BJ (cell line): Measurements from ENCODE around the gene FNDC3B. TPM values are rescaled to one million over a fixed set of nuclear protein-coding genes. Genes with fewer than 3 reads are reported as not detected.
"Not testable (repeated sequence)": the region's sequence is repeated elsewhere in the genome, so short reads cannot be mapped to it uniquely, and the experiment has no call there.

Experiments
- CTCF ChIA-PET: fragments of 350-600 bp; formaldehyde crosslinking; extraction: SDS; loops from one replicate; lab custom pipeline; 2021; ENCODE audit warnings: antibody characterized with exemption, inconsistent platforms; lab: Yijun Ruan, JAX
- POLR2A ChIA-PET: fragments of 300-600 bp; sonication (Branson Sonifier 250); formaldehyde crosslinking; extraction: SDS; loops from one replicate; lab custom pipeline; 2021; ENCODE audit warnings: antibody characterized with exemption; lab: Charles Lee
- DNase-seq: peaks from one replicate; pipeline ENCODE4 v3.0.0-alpha.2; 2011; ENCODE audit warnings: low read depth
- H3K27me3 ChIP-seq: 2 replicates; pipeline ENCODE4 v1.6.0; 2011; ENCODE audit warnings: low read length; ENCODE audit not compliant: control insufficient read depth, insufficient read depth
- H3K36me3 ChIP-seq: 2 replicates; pipeline ENCODE4 v1.5.1; 2011; ENCODE audit warnings: low read length; ENCODE audit not compliant: control insufficient read depth, insufficient read depth
- H3K4me3 ChIP-seq: 2 replicates; pipeline ENCODE4 v1.5.1; 2011; ENCODE audit warnings: low read depth, mild to moderate bottlenecking, control low read depth, low read length
- CTCF ChIP-seq: IDR thresholded peaks from 2 replicates; pipeline ENCODE4 v1.5.1; 2011; ENCODE audit warnings: low read depth, mild to moderate bottlenecking, control low read depth, inconsistent platforms, low read length, moderate library complexity; ENCODE audit not compliant: insufficient read depth
- polyA plus RNA-seq: library from polyadenylated mRNA; depleted of rRNA; stranded (reverse); fragments of >200 nt; gene quantifications from 2 replicates; pipeline ENCODE4 v1.2.3, GENCODE V29; 2011

FNDC3B gene
- polyA plus RNA-seq, 1 experiment = 28.6 TPM

GRCh38 chr3:172364374-172365027 is 325.1 kb downstream of the FNDC3B start:
- Histone ChIP-seq H3K27me3 (no peaks in the 10 kb centered on the region), H3K4me3 (no peak overlapping the region), H3K36me3 (peaks cover 9% of the 10 kb centered on the region)
- no peak for DNase-seq
- CTCF ChIA-PET = no interaction called here
- POLR2A ChIA-PET = no interaction called here
- TF ChIP-seq CTCF = no peak

- Histone ChIP-seq H3K4me3 (no peak overlapping the region), H3K27me3 (no peaks in the 10 kb centered on the region), H3K36me3 (peaks cover 10% of the 10 kb centered on the region)
- CTCF ChIA-PET = interaction anchor here (1.4 kb wide), 1 partner anchor 301 kb away, joined by 4 read pairs; no protein-coding TSS in a partner anchor
- TF ChIP-seq CTCF = no peak
- POLR2A ChIA-PET = no interaction called here
- no peak for DNase-seq
Measured at GRCh38 chr3:172365028-172365567, 325.7 kb downstream of the FNDC3B start.

- POLR2A ChIA-PET = no interaction called here
- DNase-seq = peak; percentile 16
Measured at GRCh38 chr3:172367205-172368105, 328.1 kb downstream of the FNDC3B start.

GRCh38 chr3:172368556-172368955 is 329.2 kb downstream of the FNDC3B start:
- DNase-seq, H3K27me3 ChIP-seq, POLR2A ChIA-PET, H3K4me3 ChIP-seq: not testable (repeated sequence)
- H3K36me3 ChIP-seq = peaks cover 12% of the 10 kb centered on the region
- CTCF ChIA-PET = interaction anchor here (0.6 to 1.5 kb wide), 3 partner anchors 10 to 613 kb away, joined by 3 to 4 read pairs (median 3); no protein-coding TSS in a partner anchor

More at GRCh38 chr3:172367205-172368105, 328.1 kb downstream of the FNDC3B start:
- Histone ChIP-seq H3K27me3 (no peaks in the 10 kb centered on the region), H3K36me3 (peaks cover 12% of the 10 kb centered on the region), H3K4me3 (no peak overlapping the region)
- TF ChIP-seq CTCF = no peak
- CTCF ChIA-PET = interaction anchor here (1.1 to 1.4 kb wide), 2 partner anchors 13 to 27 kb away, joined by 3 to 4 read pairs; no protein-coding TSS in a partner anchor

GRCh38 chr3:172369590-172370259 is 330.3 kb downstream of the FNDC3B start:
- ChIA-PET CTCF (interaction anchor here (1.5 kb wide), 1 partner anchor 11 kb away, joined by 3 read pairs; no protein-coding TSS in a partner anchor), POLR2A (no interaction called here)
- no peak for TF ChIP-seq CTCF
- no peak overlapping the region for H3K4me3 ChIP-seq
- no peaks in the 10 kb centered on the region for H3K27me3 ChIP-seq
- H3K36me3 ChIP-seq = peaks cover 13% of the 10 kb centered on the region
- no peak for DNase-seq
